ENCODE results near the gene KIAA1191.
"Not testable (repeated sequence)": the region's sequence is repeated elsewhere in the genome, so short reads cannot be mapped to it uniquely, and the experiment has no call there.

KIAA1191 gene, protein sequence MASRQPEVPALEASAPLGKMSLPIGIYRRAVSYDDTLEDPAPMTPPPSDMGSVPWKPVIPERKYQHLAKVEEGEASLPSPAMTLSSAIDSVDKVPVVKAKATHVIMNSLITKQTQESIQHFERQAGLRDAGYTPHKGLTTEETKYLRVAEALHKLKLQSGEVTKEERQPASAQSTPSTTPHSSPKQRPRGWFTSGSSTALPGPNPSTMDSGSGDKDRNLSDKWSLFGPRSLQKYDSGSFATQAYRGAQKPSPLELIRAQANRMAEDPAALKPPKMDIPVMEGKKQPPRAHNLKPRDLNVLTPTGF

DNA sequence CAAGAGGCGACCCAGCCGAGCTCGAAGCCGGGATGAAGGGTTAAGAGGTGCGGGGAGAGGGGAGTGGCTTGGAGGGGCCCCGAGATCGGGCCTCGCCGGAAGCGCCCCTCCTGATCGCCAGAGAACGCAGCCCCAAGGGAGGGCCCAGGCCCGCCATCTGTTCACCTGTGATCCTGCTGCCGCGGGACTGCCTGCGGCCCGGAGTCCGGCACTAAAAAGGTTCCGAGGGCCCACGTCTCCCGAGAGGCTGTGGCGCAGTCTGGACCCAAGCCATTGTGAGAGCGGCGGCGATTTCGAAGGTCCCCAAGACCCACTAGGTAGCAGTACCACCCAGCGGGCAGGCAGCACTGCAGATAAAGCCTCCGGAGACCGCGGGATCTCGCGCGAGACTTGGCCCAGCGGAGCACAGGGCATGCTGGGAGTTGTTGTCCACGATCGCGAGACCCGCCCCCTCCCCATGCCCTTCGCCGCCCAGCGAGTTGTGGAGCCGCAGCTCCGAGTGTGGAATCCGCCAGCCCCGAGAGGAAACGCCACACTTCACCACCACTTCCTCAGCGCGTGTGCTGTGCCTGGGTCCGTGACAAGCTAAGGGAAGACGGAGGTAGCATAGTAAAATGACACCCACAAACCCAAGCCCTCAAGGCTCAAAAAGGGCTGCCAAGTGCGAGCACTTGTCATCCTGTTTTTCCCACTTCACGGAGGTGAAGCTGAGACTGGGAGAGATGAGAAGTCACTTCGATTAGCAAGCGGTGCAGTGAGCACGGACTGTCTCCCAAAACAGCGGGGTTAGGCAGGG, at the start of gene KIAA1191:
Gene KIAA1191 (minus strand): TSS at position 328 of the 796 bp plus-strand sequence. CDS start 2,256 bp downstream, outside the sequence.
- DNase-seq, result peak; percentile 94

DNA sequence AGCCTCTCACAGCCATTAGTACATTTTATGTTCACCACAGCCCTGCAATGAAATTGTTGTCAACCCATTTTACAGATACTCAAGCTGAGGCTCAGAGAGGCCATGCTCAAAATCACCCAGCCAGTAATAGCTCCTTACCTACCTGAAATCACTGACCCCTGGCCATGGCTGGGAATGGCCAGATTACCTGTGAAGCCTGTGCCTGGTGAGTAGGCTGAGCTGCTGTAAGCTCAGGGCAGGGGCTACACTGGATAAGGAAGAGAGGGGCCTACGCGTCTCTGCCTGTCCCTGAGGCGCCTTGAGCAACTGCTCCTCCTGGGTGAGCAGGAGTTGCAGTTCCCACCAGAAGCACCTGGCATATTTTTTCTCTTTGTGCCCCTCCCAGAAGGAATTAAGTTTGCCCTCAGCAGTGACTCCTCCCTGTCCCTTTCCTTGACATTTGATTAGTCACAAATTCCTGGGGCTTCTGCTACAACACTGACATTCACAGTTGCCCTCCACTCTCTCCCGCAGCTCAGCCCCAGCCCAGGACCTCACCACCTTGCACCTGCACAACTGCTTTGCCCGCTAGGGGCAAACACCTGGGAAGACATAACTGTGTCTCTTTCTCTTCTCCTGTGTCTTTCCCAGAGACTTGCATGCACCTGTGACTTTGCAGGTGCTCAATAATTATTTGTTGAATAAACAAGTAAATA, 49.1 kb upstream of the KIAA1191 start:
- DNase-seq, result no peak

DNA sequence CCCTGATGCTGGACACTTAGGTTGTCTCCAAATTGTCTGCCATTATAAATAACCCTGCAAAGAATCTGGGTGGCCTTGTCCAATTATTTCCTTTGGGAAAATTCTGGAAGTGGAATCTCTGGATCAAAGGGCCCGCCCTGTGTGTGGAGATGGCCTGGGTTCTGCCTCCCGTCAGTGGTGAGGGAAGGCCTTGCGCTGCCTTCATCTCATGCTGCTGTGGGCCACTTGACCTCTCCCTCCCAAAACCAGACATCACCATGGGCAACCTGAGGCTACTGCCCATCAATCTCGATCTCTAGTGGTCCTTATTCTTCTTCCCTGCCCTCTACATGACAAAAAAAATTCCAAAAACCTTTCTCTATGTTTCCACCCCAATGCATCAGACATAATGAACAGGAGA, 48.2 kb upstream of the KIAA1191 start:
- DNase-seq, result no peak

DNA sequence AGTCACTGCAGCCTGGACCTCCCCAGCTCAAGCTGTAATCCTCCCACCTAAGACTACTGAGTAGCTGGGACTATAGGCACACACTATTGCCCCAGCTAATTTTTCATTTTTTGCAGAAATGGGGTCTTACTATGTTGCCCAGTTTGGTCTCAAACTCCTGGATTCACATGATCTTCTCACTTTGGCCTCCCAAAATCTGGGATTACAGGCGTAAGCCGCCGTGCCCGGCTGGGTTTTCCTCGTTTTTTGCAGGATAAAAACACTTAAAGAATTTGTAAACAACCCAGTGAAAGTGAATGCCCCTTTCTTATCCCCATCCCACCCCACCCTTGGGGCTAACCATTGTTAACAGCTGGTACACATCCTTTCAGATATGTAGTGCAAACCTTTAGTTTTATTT, 47.0 kb upstream of the KIAA1191 start:
- no peak for DNase-seq

DNA sequence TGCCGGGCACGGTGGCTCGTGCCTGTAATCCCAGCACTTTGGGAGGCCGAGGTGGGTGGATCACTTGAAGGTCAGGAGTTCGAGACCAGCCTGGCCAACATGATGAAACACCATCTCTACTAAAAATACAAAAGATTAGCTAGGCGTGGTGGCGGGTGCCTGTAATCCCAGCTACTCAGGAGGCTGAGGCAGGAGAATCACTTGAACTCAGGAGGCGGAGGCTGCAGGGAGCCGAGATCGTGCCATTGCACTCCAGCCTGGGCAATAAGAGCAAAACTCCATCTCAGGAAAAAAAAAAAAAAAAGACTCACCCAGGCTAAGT, 46.6 kb upstream of the KIAA1191 start:
- not testable (repeated sequence) for DNase-seq

DNA sequence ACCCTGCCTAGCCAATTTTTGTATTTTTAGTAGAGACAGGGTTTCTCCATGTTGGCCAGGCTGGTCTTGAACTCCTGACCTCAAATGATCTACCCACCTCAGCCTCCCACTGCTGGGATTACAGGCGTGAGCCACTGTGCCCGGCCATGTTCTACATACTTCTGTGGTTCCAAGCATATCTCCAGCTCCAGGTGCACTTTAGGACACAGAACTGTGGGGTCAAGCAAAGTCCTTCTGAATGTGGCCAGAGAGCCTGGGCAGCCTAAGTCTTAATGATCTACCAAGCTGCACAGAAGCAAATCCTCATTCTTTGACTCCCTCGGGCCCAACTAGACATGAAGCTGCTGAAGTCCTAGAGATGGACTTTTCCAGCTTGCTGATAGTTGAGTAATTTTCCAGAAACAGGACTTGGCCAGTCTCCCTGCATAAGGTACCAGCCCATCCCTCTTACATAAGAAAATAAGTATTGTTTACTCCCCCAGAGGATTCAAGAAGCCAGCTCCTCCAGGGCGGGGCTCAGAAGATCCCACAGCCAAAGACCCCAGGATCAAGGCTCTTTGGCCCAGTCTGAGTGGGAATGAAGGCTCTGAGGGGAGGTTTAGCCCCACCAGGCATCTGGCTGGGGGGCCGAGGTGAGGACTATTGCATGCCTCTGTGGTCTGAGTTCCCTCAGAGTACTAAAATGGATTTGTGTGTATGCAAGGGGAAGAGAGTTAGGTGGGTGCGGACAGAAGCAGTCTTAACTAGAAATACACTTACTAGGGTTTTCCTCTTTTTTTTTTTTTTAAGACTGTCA, 46.1 kb upstream of the KIAA1191 start:
- no peak for DNase-seq

DNA sequence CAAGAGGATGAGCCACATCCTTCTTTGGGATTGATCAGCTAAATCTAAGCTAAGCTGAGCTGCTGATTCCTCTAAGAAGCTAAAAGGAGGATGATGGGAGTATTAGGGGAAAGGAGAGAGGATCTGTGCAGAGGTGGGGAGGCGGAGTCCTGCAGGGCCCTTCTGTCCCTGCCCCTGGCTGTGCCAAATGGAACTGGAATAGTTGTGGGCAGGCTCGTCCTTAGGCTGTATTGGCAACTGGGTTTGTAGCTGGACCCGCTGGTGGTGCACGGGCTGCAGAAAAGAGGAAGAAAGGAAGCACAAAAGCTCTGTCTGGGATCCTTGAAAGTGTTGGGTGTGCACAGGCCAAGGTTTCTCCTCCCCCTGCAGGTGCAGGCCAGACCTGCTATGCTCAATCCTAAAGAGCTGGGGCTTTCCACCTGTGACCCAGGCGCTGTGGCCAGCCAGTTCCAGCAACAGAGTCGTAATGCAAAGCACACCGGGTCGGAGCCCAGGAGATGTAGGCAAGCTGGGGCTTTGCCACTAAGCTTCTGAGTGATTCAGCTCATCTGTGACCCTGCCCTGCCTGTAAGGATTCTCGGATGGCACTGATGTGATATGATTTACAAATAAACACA, 45.0 kb upstream of the KIAA1191 start:
- no peak for DNase-seq

DNA sequence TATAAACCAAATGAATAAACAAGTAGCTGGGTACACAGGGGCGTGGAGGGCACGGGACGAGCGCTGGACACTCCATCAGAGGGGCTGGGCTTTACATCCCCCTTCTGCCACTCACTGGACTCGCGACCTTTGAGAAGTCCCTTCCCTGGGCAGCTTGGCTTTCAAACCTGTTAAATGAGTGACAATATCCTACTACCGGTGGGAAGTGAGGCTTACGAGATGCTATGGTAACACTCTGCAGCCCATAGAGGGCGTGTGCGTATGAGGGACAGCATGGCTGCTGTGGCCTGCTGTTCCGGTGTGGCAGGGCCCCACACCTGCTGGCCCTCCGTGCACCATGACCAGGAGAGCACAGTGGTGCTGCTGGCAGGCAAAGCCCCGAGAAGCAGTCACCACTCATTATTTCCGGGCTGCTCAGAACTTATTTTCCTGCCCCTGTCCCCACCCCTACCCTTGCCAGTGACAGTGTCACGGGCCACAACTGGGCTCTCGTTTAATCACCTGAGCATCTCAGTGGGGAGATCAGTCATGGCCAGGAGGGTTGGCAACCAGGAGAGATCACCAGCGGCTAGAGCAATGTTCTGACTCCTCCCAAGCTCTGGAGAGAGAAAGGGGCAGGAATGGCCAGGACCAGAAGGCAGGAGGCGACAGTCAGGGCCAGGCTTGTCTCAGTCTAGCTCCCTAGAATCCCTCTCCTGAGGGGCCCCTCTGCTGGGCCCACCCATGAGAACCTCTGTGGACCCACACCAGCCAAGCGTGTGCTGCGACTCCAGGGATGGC, 44.3 kb upstream of the KIAA1191 start:
- no peak for DNase-seq

DNA sequence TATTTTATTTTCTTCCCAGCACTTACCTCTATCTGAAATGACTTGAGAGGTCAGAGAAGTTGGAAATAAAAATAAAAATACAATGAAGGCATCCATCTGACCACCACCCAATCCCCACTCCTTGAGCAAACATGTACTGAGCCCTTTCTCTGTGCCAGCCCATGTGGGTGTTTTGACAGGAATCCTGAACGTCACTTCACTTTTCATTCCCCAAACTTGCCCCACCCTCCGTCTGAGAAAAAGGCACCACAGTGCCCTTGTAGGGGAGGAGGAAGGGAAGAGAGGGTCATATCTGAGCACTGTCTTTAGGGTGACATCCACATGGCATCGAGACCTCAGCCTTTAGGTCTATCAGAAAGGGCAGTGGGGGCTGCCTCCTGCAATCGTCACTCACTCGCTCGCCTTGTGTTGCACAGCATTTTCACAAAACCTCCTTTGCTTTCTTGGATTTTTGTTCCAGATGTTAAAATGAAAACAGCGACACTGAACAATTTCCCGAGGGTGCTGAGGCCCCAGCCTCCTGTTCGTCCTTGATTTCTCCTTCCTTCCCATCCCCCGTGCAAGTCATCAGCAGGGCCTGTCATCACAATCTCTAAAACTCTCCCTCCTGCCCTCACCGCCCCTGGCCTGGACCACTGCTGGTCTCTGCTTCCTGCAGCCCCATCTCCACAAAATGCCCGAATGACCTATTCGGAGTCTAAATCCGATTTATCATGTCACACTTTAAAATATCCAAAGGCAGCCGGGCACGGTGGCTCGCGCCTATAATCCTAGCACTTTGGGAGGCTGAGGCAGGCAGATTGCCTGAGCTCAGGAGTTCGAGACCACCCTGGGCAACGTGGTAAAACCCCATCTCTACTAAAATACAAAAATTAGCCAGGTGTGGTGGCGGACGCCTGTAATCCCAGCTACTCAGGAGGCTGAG, 40.0 kb upstream of the KIAA1191 start:
- DNase-seq, result no peak

DNA sequence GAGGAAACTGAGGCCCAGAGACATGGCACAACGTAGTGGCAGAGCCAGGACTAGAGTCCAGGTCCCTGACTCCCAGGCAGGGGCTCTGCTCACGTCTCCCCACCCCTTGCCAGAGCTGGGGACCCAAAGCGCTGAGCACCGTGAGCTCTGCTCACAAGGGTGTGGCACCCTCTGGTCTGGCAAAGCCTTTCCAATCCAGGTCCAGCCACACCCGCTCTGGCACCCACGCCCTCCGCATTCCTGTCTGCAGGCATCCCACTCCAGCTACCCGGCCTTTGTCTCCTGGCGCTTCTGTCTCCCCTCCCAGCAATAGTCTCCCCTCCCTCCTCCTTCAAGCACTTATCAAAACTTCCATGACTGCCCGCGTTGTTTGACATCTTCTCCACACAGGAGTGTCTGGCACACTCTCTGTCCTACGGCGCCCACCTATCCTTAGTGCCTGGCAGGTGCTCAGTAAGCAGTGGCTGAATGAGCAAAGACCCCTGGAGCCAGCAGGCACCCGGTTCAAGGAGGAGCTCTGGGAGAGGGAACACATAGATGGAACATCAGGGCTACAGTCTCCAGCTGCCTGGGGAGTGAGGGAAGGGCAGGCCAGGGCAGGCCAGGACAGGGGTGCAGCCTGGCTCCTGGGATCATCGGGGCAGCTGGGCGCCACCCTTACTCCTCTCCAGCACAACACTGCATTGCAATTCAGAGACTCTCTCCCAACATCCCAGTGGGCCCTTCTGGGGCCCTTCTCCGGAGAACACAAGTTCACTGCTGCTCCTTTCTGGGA, 39.0 kb upstream of the KIAA1191 start:
- no peak for DNase-seq

DNA sequence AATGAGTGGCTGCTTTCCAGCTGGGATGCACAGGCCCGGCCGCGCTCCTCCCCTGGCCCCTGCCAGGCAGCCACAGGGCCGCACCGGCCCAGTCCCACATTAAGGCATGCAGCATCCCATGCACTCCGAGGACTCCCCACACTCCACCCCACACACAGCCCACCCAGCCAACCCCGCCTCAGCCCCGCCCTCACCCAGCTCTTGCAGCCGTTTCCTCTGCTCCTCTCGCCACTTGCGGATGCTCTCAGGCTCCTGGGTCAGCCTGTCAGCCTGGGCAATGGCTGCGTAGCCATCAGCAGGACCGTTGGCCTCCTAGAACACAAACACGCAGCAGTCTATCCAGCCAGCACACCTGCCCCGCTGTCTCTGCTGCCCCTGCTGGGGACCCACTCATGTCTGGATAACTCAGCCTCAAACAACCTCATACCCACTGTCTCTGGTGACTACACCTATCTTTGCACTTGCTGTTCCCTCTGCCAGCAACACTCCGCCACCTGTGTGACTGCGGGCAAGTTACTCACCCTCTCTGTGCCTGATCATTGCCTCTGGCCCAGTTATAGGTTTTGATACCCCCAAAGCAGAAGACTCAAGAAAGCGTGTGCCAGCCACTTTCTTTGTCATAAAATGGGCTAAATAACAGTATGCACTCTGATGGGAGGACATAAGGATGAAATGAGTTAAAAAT, 36.3 kb upstream of the KIAA1191 start:
- no peak for DNase-seq

DNA sequence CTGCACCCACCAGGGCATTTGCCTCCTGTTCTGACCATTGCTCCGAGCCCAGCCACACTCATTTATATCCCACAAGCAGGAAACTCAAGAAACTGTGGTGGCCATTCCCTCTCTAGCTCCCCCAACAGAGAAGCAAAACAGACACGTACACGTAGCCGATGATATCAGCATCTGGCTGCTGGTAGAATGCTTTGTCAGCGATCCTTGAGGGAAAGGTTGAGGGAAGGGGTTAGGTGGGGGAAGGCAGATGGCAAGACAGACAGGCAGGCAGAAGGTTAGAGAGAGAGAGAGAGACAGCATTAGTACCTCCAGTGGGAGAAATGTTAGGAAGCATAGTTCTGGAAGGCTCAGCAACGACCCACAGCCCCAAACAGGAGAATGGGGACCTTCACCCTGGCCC, 34.8 kb upstream of the KIAA1191 start:
- no peak for DNase-seq

DNA sequence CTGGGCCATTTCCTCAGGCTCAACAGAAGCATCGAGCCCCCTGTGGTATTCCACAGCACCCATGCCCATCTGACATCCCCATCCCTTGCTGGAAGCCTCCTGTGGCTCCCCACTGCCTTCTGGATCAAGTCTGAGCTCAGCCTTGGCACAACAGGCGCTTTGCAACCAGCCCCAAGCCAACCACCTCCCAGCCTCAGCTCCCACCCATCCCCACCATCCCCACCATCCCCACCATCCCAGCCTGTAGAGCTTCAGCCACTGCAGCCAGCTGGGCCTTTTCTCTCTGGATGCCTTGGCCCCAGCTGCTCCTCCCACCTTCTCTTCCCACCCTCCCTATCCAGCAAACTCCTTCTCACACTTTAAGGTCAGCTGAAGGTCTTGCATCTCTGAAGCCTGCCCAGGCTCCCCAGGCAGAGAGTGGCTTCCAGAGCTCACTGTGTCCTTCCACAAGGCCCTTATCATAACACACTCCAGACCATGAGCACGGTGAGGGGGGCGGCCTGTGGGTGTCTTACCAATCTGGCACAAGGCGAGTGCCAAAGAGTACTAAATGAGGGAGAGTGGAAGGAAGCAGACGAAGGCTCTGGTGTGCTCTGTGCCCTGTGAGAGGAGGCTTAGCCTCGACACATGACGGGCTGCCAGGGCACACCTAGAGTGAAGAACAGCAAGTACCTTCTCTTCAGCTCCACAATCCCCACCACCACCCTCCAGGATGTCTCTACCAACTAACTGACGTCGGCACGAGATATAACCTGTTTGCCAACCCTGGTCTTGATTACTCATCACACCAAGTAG, 33.5 kb upstream of the KIAA1191 start:
- DNase-seq, result no peak

DNA sequence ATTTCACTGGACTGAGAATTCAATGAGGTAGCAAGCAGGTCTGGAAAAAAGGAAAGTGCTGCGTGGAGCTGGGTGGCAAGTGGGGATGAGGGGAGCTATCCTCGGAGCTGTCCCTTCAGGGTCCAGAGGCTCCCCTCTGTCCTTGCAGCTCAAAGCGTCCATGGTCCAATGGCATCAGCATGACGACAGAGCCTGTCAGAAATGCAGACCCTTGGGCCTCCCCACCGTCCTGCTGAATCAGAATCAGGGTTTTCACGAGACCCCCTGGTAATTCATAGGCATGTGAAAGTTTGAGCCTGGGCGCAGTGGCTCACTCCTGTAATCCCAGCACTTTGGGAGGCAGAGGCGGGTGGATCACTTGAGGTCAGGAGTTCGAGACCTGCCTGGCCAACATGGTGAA, 32.5 kb upstream of the KIAA1191 start:
- no peak for DNase-seq

DNA sequence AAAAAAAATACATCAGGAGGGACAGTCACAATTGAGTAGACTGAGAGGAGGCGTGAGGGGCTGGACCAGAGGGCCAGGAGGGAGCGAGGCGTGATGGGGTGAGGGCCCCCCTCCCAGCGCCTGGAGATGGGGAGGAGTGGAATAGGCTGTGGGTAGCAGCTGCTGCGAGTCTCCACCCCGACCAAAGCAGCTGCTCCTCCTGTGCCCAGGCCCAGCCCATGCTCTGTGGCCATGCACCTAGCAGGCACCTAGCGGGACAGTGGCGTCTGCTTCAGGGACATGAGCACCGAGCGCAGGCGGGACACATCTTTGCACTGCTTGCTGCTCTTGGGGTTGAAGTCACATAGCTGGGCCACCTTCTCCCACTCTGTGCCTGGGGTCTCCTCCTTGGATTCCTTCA, 31.0 kb upstream of the KIAA1191 start:
- DNase-seq, result no peak

DNA sequence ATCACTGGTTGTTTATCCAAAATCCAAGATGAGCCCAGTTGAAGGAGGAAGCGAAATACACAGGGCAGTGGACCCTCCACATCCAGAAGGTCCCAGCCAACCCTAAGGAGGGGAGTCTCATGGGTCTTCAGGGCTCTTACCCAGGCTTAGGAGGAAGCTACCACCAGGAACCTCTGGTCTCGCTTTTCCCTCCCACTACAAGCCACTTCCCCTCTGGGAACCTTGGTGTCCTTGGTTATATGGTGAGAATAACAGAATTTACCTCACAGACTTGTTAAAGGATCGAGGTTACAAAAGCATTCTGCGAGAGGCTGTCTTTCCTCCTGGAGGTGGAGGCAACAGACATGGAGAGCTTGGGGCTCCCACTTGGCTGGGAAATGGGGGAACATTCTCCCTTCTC, 30.4 kb upstream of the KIAA1191 start:
- no peak for DNase-seq

DNA sequence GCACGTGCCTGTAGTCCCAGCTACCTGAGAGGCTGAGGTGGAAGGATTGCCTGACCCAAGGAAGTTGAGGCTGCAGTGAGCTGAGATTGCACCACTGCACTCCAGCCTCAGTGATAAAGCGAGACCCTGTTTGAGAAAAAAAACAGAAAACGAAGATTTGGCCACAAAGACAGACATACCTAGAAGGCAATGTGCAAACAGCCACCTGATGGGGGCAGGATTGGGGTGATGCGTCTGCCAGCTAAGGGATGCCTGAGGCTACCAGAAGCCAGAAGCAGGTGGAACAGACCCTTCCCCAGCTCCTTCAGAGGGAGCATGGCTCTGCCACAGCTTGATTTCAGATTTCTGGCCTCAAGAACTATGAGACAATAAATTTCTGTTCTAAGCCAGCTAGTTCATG, 29.9 kb upstream of the KIAA1191 start:
- DNase-seq, result no peak
